Smooth muscle cell (in vitro differentiated cells): ENCODE results near the gene UQCRH. TPM values are rescaled to one million over a fixed set of nuclear protein-coding genes. Genes with fewer than 3 reads are reported as not detected.

Source experiments
- DNase-seq: peaks from one replicate; lab custom pipeline; 2025; ENCODE audit not compliant: unreplicated experiment; lab: John Stamatoyannopoulos, UW
- H2AFZ ChIP-seq: fragments of 200-600 bp; sonication (generic); 2 replicates; pipeline ENCODE4 v1.6.0; 2016; ENCODE audit warnings: antibody characterized with exemption, low read depth, mild to moderate bottlenecking
- H3F3A ChIP-seq: fragments of 200-600 bp; sonication (generic); 2 replicates; pipeline ENCODE4 v1.6.0; 2017; ENCODE audit warnings: antibody characterized with exemption, low read depth
- H3K27ac ChIP-seq: fragments of 200-600 bp; sonication (generic); 2 replicates; pipeline ENCODE4 v1.5.1; 2016; ENCODE audit warnings: low read depth, mild to moderate bottlenecking
- H3K27me3 ChIP-seq: fragments of 200-600 bp; sonication (generic); 2 replicates; pipeline ENCODE4 v1.6.1; 2016; ENCODE audit warnings: low read depth, mild to moderate bottlenecking
- H3K36me3 ChIP-seq: fragments of 200-600 bp; sonication (generic); 2 replicates; pipeline ENCODE4 v1.5.1; 2016; ENCODE audit warnings: low read depth
- H3K4me1 ChIP-seq: fragments of 200-600 bp; sonication (generic); 2 replicates; pipeline ENCODE4 v1.5.1; 2016; ENCODE audit warnings: low read depth
- H3K4me2 ChIP-seq: fragments of 200-600 bp; sonication (generic); 2 replicates; pipeline ENCODE4 v1.6.0; 2016; ENCODE audit warnings: mild to moderate bottlenecking
- H3K4me3 ChIP-seq: fragments of 200-600 bp; sonication (generic); 2 replicates; pipeline ENCODE4 v1.5.1; 2016; ENCODE audit warnings: mild to moderate bottlenecking
- H3K79me2 ChIP-seq: fragments of 200-600 bp; sonication (generic); 2 replicates; pipeline ENCODE4 v1.6.0; 2016; ENCODE audit warnings: low read depth, mild to moderate bottlenecking
- H3K9ac ChIP-seq: fragments of 200-600 bp; sonication (generic); 2 replicates; pipeline ENCODE4 v1.6.0; 2016; ENCODE audit warnings: low read depth
- H3K9me3 ChIP-seq: fragments of 200-600 bp; sonication (generic); replicated peaks from 2 replicates; pipeline ENCODE4 v1.5.1; 2016; ENCODE audit warnings: low read depth
- H4K20me1 ChIP-seq: fragments of 200-600 bp; sonication (generic); 2 replicates; pipeline ENCODE4 v1.6.0; 2016; ENCODE audit warnings: low read depth
- WGBS: methylation state at CpG from one replicate; pipeline ENCODE4 v1.1.7; 2016; ENCODE audit warnings: low lambda C conversion rate; 5-methylcytosine and 5-hydroxymethylcytosine counted together
- polyA plus RNA-seq: library from polyadenylated mRNA; unstranded; fragments of >200 nt; fragmentation: Nextera tagmentation; extraction: Ambion mirVana; gene quantifications from 2 replicates; pipeline ENCODE4 v1.2.1, GENCODE V29; 2016
- total RNA-seq: library from RNA; depleted of rRNA; stranded (reverse); fragments of >200 nt; gene quantifications from 2 replicates; pipeline ENCODE4 v1.2.3, GENCODE V29; 2014
- TF ChIP-seq, protein P1 (sequence below): fragments of 200-600 bp; sonication (generic); IDR thresholded peaks from 2 replicates; pipeline ENCODE4 v1.5.1; 2017; ENCODE audit warnings: borderline replicate concordance, mild to moderate bottlenecking, antibody characterized with exemption; ENCODE audit not compliant: insufficient read depth, poor library complexity, severe bottlenecking

UQCRH gene
- total and polyA plus RNA-seq, 2 experiments from 2014 or later = 284 to 652 TPM

DNA sequence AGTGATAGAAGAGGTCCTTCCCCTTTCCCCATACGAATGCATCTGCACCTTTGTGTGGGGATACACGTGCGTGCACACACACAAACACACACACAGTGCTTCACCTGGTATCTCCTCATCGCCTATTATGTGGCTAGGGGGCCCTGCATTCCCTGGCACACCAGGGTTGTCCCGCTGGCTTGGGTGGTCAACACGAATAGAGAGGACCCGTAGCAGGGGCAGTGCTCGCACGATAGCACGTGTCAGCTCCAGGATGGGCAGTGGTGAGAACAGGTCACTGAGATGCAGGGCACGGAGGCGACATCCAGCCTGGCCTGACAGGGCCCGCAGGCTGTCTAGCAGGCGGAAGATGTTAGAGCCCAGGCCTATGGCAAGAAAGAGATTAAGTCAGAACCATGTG is 22.5 kb upstream of the UQCRH start:
- no peak overlapping the region for H2AFZ ChIP-seq
- peaks cover 38% of the 10 kb centered on the region for H4K20me1 ChIP-seq
- H3K27me3 ChIP-seq = no peaks in the 10 kb centered on the region
- DNase-seq = no peak
- H3K9ac ChIP-seq = no peak overlapping the region
- no peak overlapping the region for H3K27ac ChIP-seq
- no peaks in the 10 kb centered on the region for H3K9me3 ChIP-seq
- no peaks in the 10 kb centered on the region for H3K4me1 ChIP-seq
- H3K79me2 ChIP-seq = no peaks in the 10 kb centered on the region
- no peak overlapping the region for H3K4me2 ChIP-seq
- peaks cover 37% of the 10 kb centered on the region for H3F3A ChIP-seq
- TF ChIP-seq, protein P1, sequence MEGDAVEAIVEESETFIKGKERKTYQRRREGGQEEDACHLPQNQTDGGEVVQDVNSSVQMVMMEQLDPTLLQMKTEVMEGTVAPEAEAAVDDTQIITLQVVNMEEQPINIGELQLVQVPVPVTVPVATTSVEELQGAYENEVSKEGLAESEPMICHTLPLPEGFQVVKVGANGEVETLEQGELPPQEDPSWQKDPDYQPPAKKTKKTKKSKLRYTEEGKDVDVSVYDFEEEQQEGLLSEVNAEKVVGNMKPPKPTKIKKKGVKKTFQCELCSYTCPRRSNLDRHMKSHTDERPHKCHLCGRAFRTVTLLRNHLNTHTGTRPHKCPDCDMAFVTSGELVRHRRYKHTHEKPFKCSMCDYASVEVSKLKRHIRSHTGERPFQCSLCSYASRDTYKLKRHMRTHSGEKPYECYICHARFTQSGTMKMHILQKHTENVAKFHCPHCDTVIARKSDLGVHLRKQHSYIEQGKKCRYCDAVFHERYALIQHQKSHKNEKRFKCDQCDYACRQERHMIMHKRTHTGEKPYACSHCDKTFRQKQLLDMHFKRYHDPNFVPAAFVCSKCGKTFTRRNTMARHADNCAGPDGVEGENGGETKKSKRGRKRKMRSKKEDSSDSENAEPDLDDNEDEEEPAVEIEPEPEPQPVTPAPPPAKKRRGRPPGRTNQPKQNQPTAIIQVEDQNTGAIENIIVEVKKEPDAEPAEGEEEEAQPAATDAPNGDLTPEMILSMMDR = no peak
- H3K4me3 ChIP-seq = no peak overlapping the region
- WGBS = 96% methylated on average over 14 of the region's 14 CpGs
- peaks cover 7% of the 10 kb centered on the region for H3K36me3 ChIP-seq

DNA sequence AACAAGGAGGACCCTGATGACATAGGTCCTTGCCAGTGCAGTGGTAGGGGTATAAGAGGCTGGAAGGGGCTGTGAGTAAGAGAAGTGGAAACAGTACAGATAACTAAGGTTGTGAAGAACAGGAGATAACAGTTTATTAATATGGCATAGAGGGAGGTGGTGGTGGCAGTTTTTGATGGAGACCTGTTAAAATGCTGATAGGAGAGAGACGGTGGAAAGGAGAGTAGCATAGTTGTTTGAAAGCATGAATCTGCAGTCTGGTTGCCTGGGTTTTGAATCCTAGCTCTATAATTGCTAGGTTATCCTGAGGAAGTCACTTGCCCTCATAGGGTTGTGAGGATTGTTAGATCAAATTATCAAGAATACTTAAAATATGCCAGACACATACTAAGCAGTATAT is 19.4 kb upstream of the UQCRH start:
- Histone ChIP-seq H2AFZ (no peak overlapping the region), H3K9me3 (no peaks in the 10 kb centered on the region), H3K9ac (no peak overlapping the region), H3K27ac (no peak overlapping the region), H3F3A (peaks cover 11% of the 10 kb centered on the region), H3K36me3 (peaks cover 7% of the 10 kb centered on the region), H4K20me1 (peaks cover 48% of the 10 kb centered on the region), H3K4me3 (no peak overlapping the region), H3K4me2 (no peak overlapping the region), H3K79me2 (no peaks in the 10 kb centered on the region), H3K4me1 (no peaks in the 10 kb centered on the region), H3K27me3 (no peaks in the 10 kb centered on the region)
- DNase-seq = no peak
- 100% methylated on average over 1 of the region's 1 CpG for WGBS
- TF ChIP-seq, protein P1 = no peak

DNA sequence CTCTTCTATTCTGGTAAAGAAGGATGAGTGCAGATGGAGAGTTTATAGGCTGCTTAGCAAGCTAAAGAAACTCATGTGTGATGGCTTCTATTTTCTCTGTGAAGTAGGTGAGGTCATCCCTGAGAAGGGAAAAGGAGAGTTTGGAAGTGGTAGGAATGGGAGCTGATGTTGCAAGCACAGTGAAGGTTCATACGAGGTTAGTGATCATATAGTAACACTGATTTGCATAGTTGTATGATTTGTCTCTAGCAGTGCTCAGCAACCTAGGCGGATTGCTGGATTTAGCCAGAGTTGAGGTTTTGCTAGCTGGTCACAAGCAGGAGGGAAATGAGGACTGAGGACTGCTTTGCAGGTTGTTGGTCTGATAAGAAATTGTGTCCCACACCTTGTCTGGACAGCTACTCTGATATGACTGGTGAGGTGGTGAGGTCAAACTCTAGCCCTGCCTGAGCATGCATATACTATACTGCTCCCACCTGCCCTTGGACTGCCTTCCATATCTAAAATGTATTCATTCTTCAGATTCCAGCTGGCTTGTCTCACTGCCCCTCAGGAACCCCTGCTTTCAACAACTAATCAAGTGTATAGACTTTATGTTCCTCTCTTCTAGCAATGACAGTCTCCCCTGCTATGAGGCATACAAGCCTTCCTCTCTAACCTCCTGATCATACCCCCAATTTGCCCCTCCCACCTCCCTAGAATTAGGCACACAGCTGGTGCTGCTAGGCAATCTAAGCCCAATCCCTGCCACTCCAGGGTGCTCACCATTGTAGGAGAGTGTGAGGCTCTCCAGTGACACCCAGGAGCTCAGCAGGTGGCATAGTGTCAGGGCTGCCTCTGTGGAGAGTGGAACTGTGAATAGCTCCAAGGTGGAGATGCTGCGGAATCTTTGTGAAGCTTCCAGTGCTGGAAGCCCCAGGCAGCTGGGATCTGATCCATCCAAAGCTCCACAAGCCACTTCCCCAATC is 18.6 kb upstream of the UQCRH start:
- H3K27me3 ChIP-seq = no peaks in the 10 kb centered on the region
- peaks cover 5% of the 10 kb centered on the region for H3F3A ChIP-seq
- peaks cover 7% of the 10 kb centered on the region for H3K36me3 ChIP-seq
- no peaks in the 10 kb centered on the region for H3K4me1 ChIP-seq
- TF ChIP-seq, protein P1 = no peak
- no peaks in the 10 kb centered on the region for H3K79me2 ChIP-seq
- no peak overlapping the region for H3K27ac ChIP-seq
- H3K9me3 ChIP-seq = no peaks in the 10 kb centered on the region
- no peak overlapping the region for H3K9ac ChIP-seq
- no peak overlapping the region for H3K4me2 ChIP-seq
- H3K4me3 ChIP-seq = no peak overlapping the region
- no peak for DNase-seq
- WGBS = 95% methylated on average over 3 of the region's 3 CpGs
- H4K20me1 ChIP-seq = peaks cover 50% of the 10 kb centered on the region
- H2AFZ ChIP-seq = no peak overlapping the region
